Tongue (tissue), 2 donors: ENCODE measurements around the gene IFNK. TPM values are rescaled to one million over a fixed set of nuclear protein-coding genes. Genes with fewer than 3 reads are reported as not detected.
A peak's percentile ranks its signal among the peaks of the same experiment; 100 is the strongest.

Experiments
- DNase-seq: peaks from one replicate; pipeline ENCODE4 v3.0.0-alpha.2; 2015
- total RNA-seq: library from RNA; depleted of rRNA; stranded (reverse); fragments of >200 nt; gene quantifications from one replicate; pipeline ENCODE4 v1.2.3, GENCODE V29; 2014

Gene IFNK
- total RNA-seq, 1 donor from 2014 or later = not detected

- peak; percentile 99 for DNase-seq
Measured at GRCh38 chr9:27573634-27574590, 49.8 kb downstream of the IFNK start.

Other genes with a start within 250 kb of the IFNK start
- gene EQTN, start 227.1 kb upstream of the IFNK start, total RNA-seq = 0.51 TPM
- 4.2 TPM for gene MOB3B, start 5.5 kb downstream of the IFNK start, total RNA-seq
- 27.6 TPM for gene C9orf72, start 49.2 kb downstream of the IFNK start, total RNA-seq